Karpas-422 (cell line): ENCODE data around the gene GRAMD1B. TPM values are rescaled to one million over a fixed set of nuclear protein-coding genes. Genes with fewer than 3 reads are reported as not detected.

Experiments used
- DNase-seq: peaks from one replicate; pipeline ENCODE4 v3.0.0-alpha.2; 2015
- H2AFZ ChIP-seq: fragments of 200-600 bp; sonication (generic); 2 replicates; pipeline ENCODE4 v1.6.1; 2014; ENCODE audit warnings: antibody characterized with exemption, low read length, mixed read lengths
- H3K27ac ChIP-seq: fragments of 200-600 bp; sonication (generic); 2 replicates; pipeline ENCODE4 v1.5.1; 2014; ENCODE audit warnings: mild to moderate bottlenecking, low read length, moderate library complexity
- H3K27me3 ChIP-seq: fragments of 200-600 bp; sonication (generic); 2 replicates; pipeline ENCODE4 v1.6.1; 2014; ENCODE audit warnings: low read length, mixed read lengths
- H3K36me3 ChIP-seq: fragments of 200-600 bp; sonication (generic); 2 replicates; pipeline ENCODE4 v1.6.1; 2014; ENCODE audit warnings: low read length, mixed read lengths; ENCODE audit not compliant: insufficient read depth
- H3K4me1 ChIP-seq: fragments of 200-600 bp; sonication (generic); 2 replicates; pipeline ENCODE4 v1.6.1; 2014; ENCODE audit warnings: mild to moderate bottlenecking, low read length, mixed read lengths
- H3K4me2 ChIP-seq: fragments of 200-600 bp; sonication (generic); 2 replicates; pipeline ENCODE4 v1.6.1; 2014; ENCODE audit warnings: low read length, low read depth, mild to moderate bottlenecking; ENCODE audit not compliant: poor library complexity, severe bottlenecking
- H3K4me3 ChIP-seq: fragments of 200-600 bp; sonication (generic); 2 replicates; pipeline ENCODE4 v1.5.1; 2014; ENCODE audit warnings: mild to moderate bottlenecking, antibody characterized with exemption, low read length, mixed read lengths
- H3K79me2 ChIP-seq: fragments of 200-600 bp; sonication (generic); 2 replicates; pipeline ENCODE4 v1.6.1; 2014; ENCODE audit warnings: mild to moderate bottlenecking, low read length, mixed read lengths
- H3K9ac ChIP-seq: fragments of 200-600 bp; sonication (generic); 2 replicates; pipeline ENCODE4 v1.6.0; 2014; ENCODE audit warnings: low read length
- H3K9me2 ChIP-seq: fragments of 200-600 bp; sonication (generic), shearing (Covaris generic); replicated peaks from 2 replicates; pipeline ENCODE4 v1.6.0; 2014; ENCODE audit warnings: mild to moderate bottlenecking, low read length, moderate library complexity; ENCODE audit not compliant: insufficient read depth
- H3K9me3 ChIP-seq: fragments of 300-700, 200-600 bp; sonication (generic); 2 replicates; pipeline ENCODE4 v1.6.1; 2014; ENCODE audit warnings: low read length, mixed read lengths
- H4K20me1 ChIP-seq: fragments of 200-600 bp; sonication (generic); 2 replicates; pipeline ENCODE4 v1.6.1; 2014; ENCODE audit warnings: mild to moderate bottlenecking, antibody characterized with exemption, low read length, low read depth; ENCODE audit not compliant: insufficient read depth
- total RNA-seq: library from RNA; depleted of rRNA; stranded (reverse); fragments of >200 nt; shearing (Covaris generic); gene quantifications from 2 replicates; pipeline ENCODE4 v1.2.3, GENCODE V29; 2014; ENCODE audit warnings: low replicate concordance

Gene GRAMD1B
- total RNA-seq, 1 experiment from 2014 or later = 79.0 TPM

- Histone ChIP-seq H3K9me2 (no peaks in the 10 kb centered on the region), H3K4me1 (no peaks in the 10 kb centered on the region), H3K4me3 (no peak overlapping the region), H3K4me2 (no peak overlapping the region), H4K20me1 (no peaks in the 10 kb centered on the region), H3K27me3 (no peaks in the 10 kb centered on the region), H3K79me2 (no peaks in the 10 kb centered on the region), H3K27ac (no peak overlapping the region), H2AFZ (no peak overlapping the region), H3K36me3 (peaks cover 57% of the 10 kb centered on the region), H3K9me3 (no peaks in the 10 kb centered on the region), H3K9ac (no peak overlapping the region)
- no peak for DNase-seq
Observed at GRCh38 chr11:123608945-123609344, 178.9 kb downstream of the GRAMD1B start.

DNA sequence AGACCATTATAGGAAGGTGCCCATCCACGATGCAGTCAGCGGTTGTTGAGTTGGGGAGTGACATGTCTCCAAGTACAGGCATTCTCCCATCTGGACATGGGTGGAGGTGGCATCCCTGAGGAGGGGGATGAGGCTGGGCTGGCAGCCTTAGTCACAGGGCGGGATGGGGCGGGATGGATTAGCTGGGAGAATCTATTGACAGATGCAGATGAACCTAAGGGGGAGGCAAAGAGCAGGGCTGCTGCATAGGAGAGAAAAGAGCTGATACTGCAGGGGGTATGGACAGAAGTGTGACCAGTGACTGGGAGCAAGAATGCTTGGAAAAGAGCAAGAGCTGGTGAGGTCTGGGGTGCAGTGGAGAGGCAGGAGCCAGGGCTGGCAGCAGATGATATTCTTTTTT, 181.6 kb downstream of the GRAMD1B start:
- H3K36me3 ChIP-seq = peaks cover 58% of the 10 kb centered on the region
- no peak overlapping the region for H3K9ac ChIP-seq
- H3K9me3 ChIP-seq = no peaks in the 10 kb centered on the region
- no peaks in the 10 kb centered on the region for H3K79me2 ChIP-seq
- no peaks in the 10 kb centered on the region for H3K4me1 ChIP-seq
- no peak overlapping the region for H3K4me3 ChIP-seq
- H4K20me1 ChIP-seq = no peaks in the 10 kb centered on the region
- no peak for DNase-seq
- H2AFZ ChIP-seq = no peak overlapping the region
- no peak overlapping the region for H3K4me2 ChIP-seq
- no peaks in the 10 kb centered on the region for H3K27me3 ChIP-seq
- H3K9me2 ChIP-seq = no peaks in the 10 kb centered on the region
- no peak overlapping the region for H3K27ac ChIP-seq

GRCh38 chr11:123616505-123617198, 186.6 kb downstream of the GRAMD1B start:
- Histone ChIP-seq H3K9ac (no peak overlapping the region), H3K36me3 (peaks cover 46% of the 10 kb centered on the region), H3K27ac (no peak overlapping the region), H3K4me3 (no peak overlapping the region), H3K9me2 (no peaks in the 10 kb centered on the region), H2AFZ (no peak overlapping the region), H3K79me2 (no peaks in the 10 kb centered on the region), H3K4me1 (no peaks in the 10 kb centered on the region), H4K20me1 (no peaks in the 10 kb centered on the region), H3K9me3 (no peaks in the 10 kb centered on the region), H3K4me2 (no peak overlapping the region), H3K27me3 (no peaks in the 10 kb centered on the region)
- no peak for DNase-seq

GRCh38 chr11:123622576-123622975, 192.5 kb downstream of the GRAMD1B start:
- Histone ChIP-seq H3K4me1 (no peaks in the 10 kb centered on the region), H3K4me2 (no peak overlapping the region), H3K9me2 (no peaks in the 10 kb centered on the region), H4K20me1 (no peaks in the 10 kb centered on the region), H3K79me2 (no peaks in the 10 kb centered on the region), H3K36me3 (peaks cover 34% of the 10 kb centered on the region; the same call in 1 of the 2 replicates), H3K4me3 (no peak overlapping the region), H2AFZ (no peak overlapping the region), H3K9ac (no peak overlapping the region), H3K27ac (no peak overlapping the region), H3K9me3 (no peaks in the 10 kb centered on the region), H3K27me3 (no peaks in the 10 kb centered on the region)
- no peak for DNase-seq

DNA sequence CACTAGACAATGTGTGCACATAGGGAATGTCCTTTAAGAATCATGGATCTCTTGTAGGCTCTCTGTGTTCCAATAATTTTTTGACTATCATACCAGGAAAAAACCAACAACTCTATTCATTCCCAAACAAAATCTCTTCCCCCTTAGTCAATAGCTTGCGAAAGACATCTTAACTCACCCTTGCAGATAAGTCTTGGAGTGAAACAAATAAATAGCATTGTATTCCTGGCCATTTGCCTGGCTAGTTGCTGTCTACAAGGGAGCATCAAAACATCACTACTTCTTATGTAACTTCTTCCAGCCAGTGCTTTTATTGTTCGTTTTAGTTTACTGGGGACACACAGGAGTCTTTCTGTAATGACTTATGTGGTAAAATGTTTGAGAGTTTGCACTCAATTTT, 194.9 kb downstream of the GRAMD1B start:
- Histone ChIP-seq H3K4me2 (no peak overlapping the region), H3K27ac (no peak overlapping the region), H3K27me3 (no peaks in the 10 kb centered on the region), H4K20me1 (no peaks in the 10 kb centered on the region), H3K36me3 (peaks cover 20% of the 10 kb centered on the region; the same call in 1 of the 2 replicates), H3K79me2 (no peaks in the 10 kb centered on the region), H3K4me1 (no peaks in the 10 kb centered on the region), H3K9ac (no peak overlapping the region), H3K9me2 (no peaks in the 10 kb centered on the region), H3K9me3 (no peaks in the 10 kb centered on the region), H2AFZ (no peak overlapping the region), H3K4me3 (no peak overlapping the region)
- DNase-seq = no peak

- Histone ChIP-seq H3K4me1 (no peaks in the 10 kb centered on the region), H3K9me3 (no peaks in the 10 kb centered on the region), H3K4me3 (no peak overlapping the region), H3K27ac (no peak overlapping the region), H4K20me1 (no peaks in the 10 kb centered on the region), H2AFZ (no peak overlapping the region), H3K36me3 (peaks cover 8% of the 10 kb centered on the region; the same call in 1 of the 2 replicates), H3K9me2 (no peaks in the 10 kb centered on the region), H3K27me3 (no peaks in the 10 kb centered on the region), H3K4me2 (no peak overlapping the region), H3K9ac (no peak overlapping the region), H3K79me2 (no peaks in the 10 kb centered on the region)
- DNase-seq = no peak
Observed at GRCh38 chr11:123628936-123629683, 199.0 kb downstream of the GRAMD1B start.

DNA sequence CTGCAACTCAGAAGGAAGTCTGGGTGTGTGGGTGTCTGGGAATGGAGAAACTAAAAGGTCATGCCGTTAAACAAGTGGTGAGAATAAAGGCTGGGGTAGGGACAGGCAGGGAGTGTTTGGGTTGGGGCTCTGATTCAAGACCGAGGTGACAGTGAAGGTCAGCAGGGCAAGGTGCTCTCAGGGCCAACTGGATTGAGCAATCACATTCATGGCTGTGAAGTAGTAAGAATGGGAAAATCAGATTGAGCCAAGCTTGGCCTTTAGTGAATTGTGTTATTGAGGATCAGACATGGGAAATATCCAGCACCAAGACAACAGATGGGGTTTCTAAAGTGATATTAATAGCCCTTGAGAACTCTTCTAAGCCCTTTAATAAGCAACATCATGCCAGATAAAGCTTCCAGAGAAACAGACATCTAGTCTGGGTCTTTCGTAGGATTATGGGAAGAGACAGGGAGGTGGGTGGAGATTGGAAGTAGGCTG, 200.1 kb downstream of the GRAMD1B start:
- H3K36me3 ChIP-seq = peaks cover under 1% of the 10 kb centered on the region; the same call in 1 of the 2 replicates
- no peaks in the 10 kb centered on the region for H3K27me3 ChIP-seq
- H3K9ac ChIP-seq = no peak overlapping the region
- no peak overlapping the region for H3K4me2 ChIP-seq
- no peaks in the 10 kb centered on the region for H4K20me1 ChIP-seq
- H3K9me3 ChIP-seq = no peaks in the 10 kb centered on the region
- no peak overlapping the region for H3K4me3 ChIP-seq
- H3K27ac ChIP-seq = no peak overlapping the region
- H2AFZ ChIP-seq = no peak overlapping the region
- no peaks in the 10 kb centered on the region for H3K79me2 ChIP-seq
- no peaks in the 10 kb centered on the region for H3K4me1 ChIP-seq
- DNase-seq = no peak
- H3K9me2 ChIP-seq = no peaks in the 10 kb centered on the region

GRCh38 chr11:123640029-123640428, 210.0 kb downstream of the GRAMD1B start:
- DNase-seq = no peak
- no peak overlapping the region for H3K4me3 ChIP-seq
- H3K27ac ChIP-seq = no peak overlapping the region
- no peak overlapping the region for H3K9ac ChIP-seq
- no peak overlapping the region for H2AFZ ChIP-seq
- no peaks in the 10 kb centered on the region for H3K79me2 ChIP-seq
- no peaks in the 10 kb centered on the region for H4K20me1 ChIP-seq
- no peaks in the 10 kb centered on the region for H3K9me3 ChIP-seq
- H3K36me3 ChIP-seq = no peaks in the 10 kb centered on the region
- H3K4me2 ChIP-seq = no peak overlapping the region
- no peaks in the 10 kb centered on the region for H3K27me3 ChIP-seq
- H3K9me2 ChIP-seq = no peaks in the 10 kb centered on the region
- H3K4me1 ChIP-seq = peaks cover 11% of the 10 kb centered on the region
